OCI-LY7 (cell line): ENCODE measurements around the gene LINGO4. TPM values are rescaled to one million over a fixed set of nuclear protein-coding genes. Genes with fewer than 3 reads are reported as not detected.

ENCODE experiments used
- BruUV-seq: library from RNA; stranded (reverse); fragments of 400-500 nt; replicated peaks from 2 replicates; lab custom pipeline; 2021; lab: Mats Ljungman, UMichigan
- CTCF ChIA-PET: fragments of 300-600 bp; sonication (Branson Sonifier 250); formaldehyde crosslinking; loops from one replicate; lab custom pipeline; 2022; ENCODE audit warnings: antibody characterized with exemption; ENCODE audit not compliant: unreplicated experiment; lab: Charles Lee
- POLR2A ChIA-PET: fragments of 300-600 bp; sonication (Branson Sonifier 250); formaldehyde crosslinking; loops from one replicate; lab custom pipeline; 2022; ENCODE audit warnings: antibody characterized with exemption; lab: Charles Lee
- DNase-seq: peaks from one replicate; pipeline ENCODE4 v3.0.0-alpha.2; 2015; ENCODE audit warnings: low spot score
- H2AFZ ChIP-seq: fragments of 200-600 bp; sonication (generic), shearing (Covaris generic); 2 replicates; pipeline ENCODE4 v1.6.1; 2014; ENCODE audit warnings: mild to moderate bottlenecking, antibody characterized with exemption, low read length, moderate library complexity
- H3K27ac ChIP-seq: fragments of 200-600 bp; sonication (generic); 2 replicates; pipeline ENCODE4 v1.5.1; 2014; ENCODE audit warnings: mixed run types, low read depth, mild to moderate bottlenecking, moderate library complexity, low read length, inconsistent platforms; ENCODE audit not compliant: poor library complexity, severe bottlenecking
- H3K36me3 ChIP-seq: fragments of 200-600 bp; sonication (generic); 2 replicates; pipeline ENCODE4 v1.6.1; 2014; ENCODE audit warnings: mild to moderate bottlenecking, antibody characterized with exemption, low read length, moderate library complexity, mixed read lengths; ENCODE audit not compliant: insufficient read depth
- H3K4me1 ChIP-seq: fragments of 200-600 bp; sonication (generic); 2 replicates; pipeline ENCODE4 v1.5.1; 2014; ENCODE audit warnings: mild to moderate bottlenecking, low read length; ENCODE audit not compliant: insufficient read depth, poor library complexity, severe bottlenecking
- H3K4me2 ChIP-seq: fragments of 200-600 bp; sonication (generic); 2 replicates; pipeline ENCODE4 v1.6.1; 2014; ENCODE audit warnings: mild to moderate bottlenecking, low read length
- H3K4me3 ChIP-seq: fragments of 200-600 bp; sonication (generic); 2 replicates; pipeline ENCODE4 v1.5.1; 2014; ENCODE audit warnings: mild to moderate bottlenecking, low read depth, low read length; ENCODE audit not compliant: poor library complexity, severe bottlenecking
- H3K79me2 ChIP-seq: fragments of 200-600 bp; sonication (generic); 2 replicates; pipeline ENCODE4 v1.6.1; 2016; ENCODE audit warnings: low read depth, mild to moderate bottlenecking, low read length, moderate library complexity, mixed read lengths; ENCODE audit not compliant: insufficient read depth
- H3K9me2 ChIP-seq: fragments of 200-600 bp; sonication (generic); 2 replicates; pipeline ENCODE4 v1.6.1; 2016; ENCODE audit warnings: mild to moderate bottlenecking, low read length, mixed read lengths; ENCODE audit not compliant: insufficient read depth
- H3K9me3 ChIP-seq: fragments of 200-600 bp; sonication (generic); 2 replicates; pipeline ENCODE4 v1.6.1; 2014; ENCODE audit warnings: mild to moderate bottlenecking, mixed run types, low read length, mixed read lengths
- H4K20me1 ChIP-seq: fragments of 200-600 bp; sonication (generic); 2 replicates; pipeline ENCODE4 v1.6.1; 2014; ENCODE audit warnings: mild to moderate bottlenecking, antibody characterized with exemption, low read length, moderate library complexity, mixed read lengths; ENCODE audit not compliant: insufficient read depth
- EZH2phosphoT487 ChIP-seq: fragments of 200-600 bp; sonication (generic); IDR thresholded peaks from 2 replicates; pipeline ENCODE4 v1.6.1; 2018; ENCODE audit warnings: low read depth, borderline replicate concordance, mild to moderate bottlenecking, mixed run types, antibody characterized with exemption, low read length, moderate library complexity, mixed read lengths
- intact Hi-C: fragments of 100-400 bp; cut with micrococcal nuclease; formaldehyde crosslinking; loops from one replicate; pipeline ENCODE4 v1.10.0; 2022; ENCODE audit not compliant: unreplicated experiment
- total RNA-seq, 2 experiments: library from RNA; depleted of rRNA in 1 of 2; stranded (reverse); fragments of >200 nt in 1 of 2; shearing (Covaris generic) in 1 of 2; gene quantifications; 2 replicates each; pipeline ENCODE4 v1.2.3, GENCODE V29; 2014 to 2022
- TF ChIP-seq, protein P1 (sequence below): fragments of 200-600 bp; sonication (generic); conservative IDR thresholded peaks from 2 replicates; pipeline ENCODE4 v1.5.1; 2014; ENCODE audit warnings: mild to moderate bottlenecking, antibody characterized with exemption, low read length, moderate library complexity, mixed read lengths

The LINGO4 gene
- total RNA-seq, 2 experiments from 2014 or later = not detected

- no peak for TF ChIP-seq EZH2phosphoT487
- TF ChIP-seq, protein P1, sequence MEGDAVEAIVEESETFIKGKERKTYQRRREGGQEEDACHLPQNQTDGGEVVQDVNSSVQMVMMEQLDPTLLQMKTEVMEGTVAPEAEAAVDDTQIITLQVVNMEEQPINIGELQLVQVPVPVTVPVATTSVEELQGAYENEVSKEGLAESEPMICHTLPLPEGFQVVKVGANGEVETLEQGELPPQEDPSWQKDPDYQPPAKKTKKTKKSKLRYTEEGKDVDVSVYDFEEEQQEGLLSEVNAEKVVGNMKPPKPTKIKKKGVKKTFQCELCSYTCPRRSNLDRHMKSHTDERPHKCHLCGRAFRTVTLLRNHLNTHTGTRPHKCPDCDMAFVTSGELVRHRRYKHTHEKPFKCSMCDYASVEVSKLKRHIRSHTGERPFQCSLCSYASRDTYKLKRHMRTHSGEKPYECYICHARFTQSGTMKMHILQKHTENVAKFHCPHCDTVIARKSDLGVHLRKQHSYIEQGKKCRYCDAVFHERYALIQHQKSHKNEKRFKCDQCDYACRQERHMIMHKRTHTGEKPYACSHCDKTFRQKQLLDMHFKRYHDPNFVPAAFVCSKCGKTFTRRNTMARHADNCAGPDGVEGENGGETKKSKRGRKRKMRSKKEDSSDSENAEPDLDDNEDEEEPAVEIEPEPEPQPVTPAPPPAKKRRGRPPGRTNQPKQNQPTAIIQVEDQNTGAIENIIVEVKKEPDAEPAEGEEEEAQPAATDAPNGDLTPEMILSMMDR = no peak
- DNase-seq = no peak
- Histone ChIP-seq H3K4me2 (no peak overlapping the region), H3K79me2 (no peaks in the 10 kb centered on the region), H3K27ac (no peak overlapping the region), H2AFZ (no peak overlapping the region), H3K4me1 (peaks cover 8% of the 10 kb centered on the region), H3K9me3 (no peaks in the 10 kb centered on the region), H3K36me3 (no peaks in the 10 kb centered on the region), H3K9me2 (no peaks in the 10 kb centered on the region), H3K4me3 (no peak overlapping the region), H4K20me1 (no peaks in the 10 kb centered on the region)
- CTCF ChIA-PET = no interaction called here
- BruUV-seq = no TSS peak
- intact Hi-C loops = no loop called here
- POLR2A ChIA-PET = interaction anchor here (0.6 kb wide), 1 partner anchor 23 kb away, joined by 4 read pairs; no protein-coding TSS in a partner anchor
These were observed 2.5 kb upstream of the LINGO4 start for GRCh38 chr1:151807766-151808165.

DNA sequence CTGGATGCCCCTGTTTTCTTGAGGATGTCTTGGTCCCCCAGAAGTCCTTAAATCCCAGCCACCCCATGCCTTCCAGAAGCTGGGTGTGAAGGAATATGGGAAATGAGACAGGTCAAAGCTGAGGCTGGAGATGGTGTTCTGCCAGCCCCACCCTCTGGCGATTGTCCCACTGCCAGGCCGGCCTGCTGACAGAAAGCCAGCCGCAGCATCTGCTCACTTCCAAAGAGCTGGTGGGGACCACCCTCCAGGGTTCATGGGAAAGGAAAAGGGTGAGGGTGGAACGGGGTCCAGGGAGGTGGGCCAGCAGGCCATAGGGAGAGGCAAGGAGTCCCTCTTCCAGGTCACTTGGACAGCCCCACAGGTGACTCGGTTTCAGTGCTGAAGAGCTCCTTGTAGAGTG is 1.9 kb upstream of the LINGO4 start:
- intact Hi-C loops = no loop called here
- no peaks in the 10 kb centered on the region for H3K9me3 ChIP-seq
- TF ChIP-seq, protein P1 = no peak
- TF ChIP-seq EZH2phosphoT487 = no peak
- H2AFZ ChIP-seq = no peak overlapping the region
- no TSS peak for BruUV-seq
- H4K20me1 ChIP-seq = no peaks in the 10 kb centered on the region
- H3K4me3 ChIP-seq = no peak overlapping the region
- H3K4me2 ChIP-seq = no peak overlapping the region
- no peaks in the 10 kb centered on the region for H3K79me2 ChIP-seq
- POLR2A ChIA-PET = interaction anchor here (0.5 to 0.9 kb wide), 4 partner anchors 18 to 190 kb away, joined by 3 to 4 read pairs (median 3); no protein-coding TSS in a partner anchor
- CTCF ChIA-PET = no interaction called here
- no peaks in the 10 kb centered on the region for H3K9me2 ChIP-seq
- DNase-seq = no peak
- peaks cover 8% of the 10 kb centered on the region for H3K4me1 ChIP-seq
- H3K36me3 ChIP-seq = no peaks in the 10 kb centered on the region
- H3K27ac ChIP-seq = no peak overlapping the region

GRCh38 chr1:151806170-151806569 is 951 bp upstream of the LINGO4 start:
- ChIA-PET POLR2A (no interaction called here), CTCF (no interaction called here)
- DNase-seq = no peak
- Histone ChIP-seq H3K9me3 (no peaks in the 10 kb centered on the region), H3K27ac (no peak overlapping the region), H3K9me2 (no peaks in the 10 kb centered on the region), H4K20me1 (no peaks in the 10 kb centered on the region), H3K4me2 (no peak overlapping the region), H3K36me3 (no peaks in the 10 kb centered on the region), H3K4me3 (no peak overlapping the region), H3K79me2 (no peaks in the 10 kb centered on the region), H3K4me1 (peaks cover 8% of the 10 kb centered on the region), H2AFZ (no peak overlapping the region)
- intact Hi-C loops = no loop called here
- TF ChIP-seq, protein P1 = no peak
- no peak for TF ChIP-seq EZH2phosphoT487
- BruUV-seq = no TSS peak
